ENCODE results near the gene OR8B2.
"Not testable (repeated sequence)": the region's sequence is repeated elsewhere in the genome, so short reads cannot be mapped to it uniquely, and the experiment has no call there.

The OR8B2 gene

GRCh38 chr11:124384399-124384798 lies at the start of gene OR8B2:
OR8B2 (minus strand) TSS chr11:124384499; CDS start chr11:124383343, 1,156 bp downstream.
- no peak for DNase-seq

- DNase-seq: no peak
Measured at GRCh38 chr11:124429599-124429998, 45.3 kb upstream of the OR8B2 start.

DNA sequence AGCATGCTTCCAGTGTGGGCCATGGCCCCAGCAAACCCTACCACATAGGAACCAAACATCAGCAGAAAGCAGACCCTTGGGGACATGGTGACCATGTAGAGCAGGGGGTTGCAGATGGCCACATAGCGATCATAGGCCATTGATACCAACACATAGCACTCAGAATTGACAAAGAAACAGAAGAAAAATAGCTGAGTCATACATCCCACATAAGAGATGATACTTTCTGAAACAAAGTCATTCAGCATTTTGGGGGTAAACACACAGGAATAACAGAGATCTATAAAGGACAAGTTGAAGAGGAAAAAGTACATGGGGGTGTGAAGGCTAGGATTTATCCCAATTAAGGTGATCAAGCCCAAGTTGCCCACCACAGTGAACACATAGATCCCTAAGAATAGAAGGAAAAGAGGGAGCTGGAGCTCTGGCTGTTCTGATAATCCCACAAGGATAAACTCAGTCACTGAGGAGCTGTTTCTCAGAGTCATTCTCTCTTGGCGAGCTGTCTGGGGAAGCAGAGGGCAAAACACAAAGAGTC lies 40.2 kb upstream of the OR8B2 start, which contains the start of gene OR8B4:
Gene OR8B4, minus strand, starts transcription at position 488 of the 538 bp plus-strand sequence. Its CDS starts 0 bp downstream, at position 488.
- no peak for DNase-seq

DNA sequence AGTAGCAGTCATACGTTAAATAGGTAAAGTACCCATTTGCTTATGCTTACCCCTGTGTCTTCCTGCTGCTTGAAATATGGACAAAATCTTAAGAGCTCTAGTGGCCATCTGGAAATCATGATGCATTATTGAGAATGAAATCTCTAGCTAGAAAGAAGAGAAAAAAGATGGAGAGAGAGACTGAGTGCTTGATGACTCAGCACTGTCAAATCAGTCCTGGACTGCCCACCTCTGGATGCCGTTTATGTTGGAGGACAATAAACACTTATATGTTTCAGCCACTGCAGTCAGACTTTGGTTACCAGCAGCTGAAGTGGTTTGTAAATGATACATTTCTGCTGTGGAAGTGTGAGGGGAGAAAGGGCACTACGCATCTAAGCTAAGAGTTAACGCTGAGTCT lies 36.7 kb upstream of the OR8B2 start:
- DNase-seq: no peak

- DNase-seq: no peak
Measured at GRCh38 chr11:124415356-124415923, 31.1 kb upstream of the OR8B2 start.

DNA sequence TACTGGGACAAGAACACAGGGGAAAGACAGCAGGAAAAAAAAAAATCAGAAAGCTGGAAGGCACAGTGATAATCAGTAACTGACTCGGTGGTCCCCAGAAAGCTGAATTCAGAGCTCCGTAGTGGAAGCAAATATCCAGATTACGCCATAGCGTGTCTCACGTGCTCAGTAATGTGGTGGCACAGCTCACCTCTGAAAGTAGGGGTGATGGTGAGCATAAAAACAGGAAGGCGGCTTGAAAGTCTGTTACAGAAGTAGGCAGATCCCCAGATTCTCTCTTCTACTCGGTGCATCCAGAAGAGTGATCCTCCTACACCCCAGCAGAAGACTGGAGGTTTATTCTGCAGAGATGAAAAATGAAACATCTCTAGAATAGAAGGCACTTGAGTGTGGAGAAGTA lies 25.6 kb upstream of the OR8B2 start:
- no peak for DNase-seq

GRCh38 chr11:124405581-124405980 lies 21.3 kb upstream of the OR8B2 start:
- no peak for DNase-seq

GRCh38 chr11:124403186-124403585 lies 18.9 kb upstream of the OR8B2 start:
- not testable (repeated sequence) for DNase-seq

DNA sequence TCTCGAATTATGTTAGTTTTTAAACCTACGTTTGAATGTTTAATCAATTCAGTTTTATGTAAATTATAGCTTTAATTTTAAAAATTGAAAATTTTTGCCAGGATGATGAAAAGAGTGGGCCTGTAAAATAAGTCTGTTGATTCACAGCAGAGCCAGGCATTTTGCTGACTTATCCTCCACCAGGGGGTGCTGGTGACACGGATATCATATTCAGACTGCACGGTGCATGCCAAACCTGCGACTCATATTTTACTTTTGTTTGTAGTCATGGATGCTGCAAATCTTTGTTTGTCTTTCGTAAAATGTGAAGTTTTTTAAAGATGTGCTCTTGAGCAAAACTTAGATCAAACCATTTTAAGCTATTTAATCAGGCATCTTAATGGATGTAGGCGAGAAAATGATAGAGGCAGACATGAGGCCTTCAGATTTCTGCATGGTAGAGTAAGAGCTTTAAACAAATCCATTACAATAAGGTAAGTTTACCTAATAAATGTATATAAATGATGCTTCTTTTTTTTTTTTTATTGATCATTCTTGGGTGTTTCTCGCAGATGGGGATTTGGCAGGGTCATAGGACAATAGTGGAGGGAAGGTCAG lies 18.1 kb upstream of the OR8B2 start:
- DNase-seq: peak; percentile 72

GRCh38 chr11:124398924-124399323 lies 14.6 kb upstream of the OR8B2 start, which contains the start of gene OR8B3:
OR8B3 (minus strand) TSS chr11:124399024; CDS start chr11:124397351, 1,673 bp downstream.
- DNase-seq: no peak

DNA sequence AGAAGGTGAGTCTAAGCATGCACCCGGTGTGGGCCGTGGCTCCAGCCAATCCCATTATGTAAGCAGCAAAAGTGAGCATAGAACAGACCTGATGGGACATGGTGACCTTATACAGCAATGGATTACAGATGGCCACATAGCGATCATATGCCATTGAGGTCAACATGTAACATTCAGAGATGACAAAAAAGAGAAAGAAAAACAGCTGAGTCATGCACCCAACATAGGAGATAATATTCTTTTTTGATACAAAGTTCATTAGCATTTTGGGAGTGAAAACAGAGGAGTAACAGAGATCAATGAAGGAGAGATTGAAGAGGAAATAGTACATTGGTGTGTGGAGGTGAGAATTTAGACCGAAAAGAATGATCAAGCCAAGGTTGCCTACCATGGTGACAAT lies 12.5 kb upstream of the OR8B2 start:
- not testable (repeated sequence) for DNase-seq

GRCh38 chr11:124394408-124394807 lies 10.1 kb upstream of the OR8B2 start:
- no peak for DNase-seq

- DNase-seq: not testable (repeated sequence)
Measured at GRCh38 chr11:124382857-124383256, 1.4 kb downstream of the OR8B2 start.

GRCh38 chr11:124380585-124380984 lies 3.7 kb downstream of the OR8B2 start:
- DNase-seq: no peak

DNA sequence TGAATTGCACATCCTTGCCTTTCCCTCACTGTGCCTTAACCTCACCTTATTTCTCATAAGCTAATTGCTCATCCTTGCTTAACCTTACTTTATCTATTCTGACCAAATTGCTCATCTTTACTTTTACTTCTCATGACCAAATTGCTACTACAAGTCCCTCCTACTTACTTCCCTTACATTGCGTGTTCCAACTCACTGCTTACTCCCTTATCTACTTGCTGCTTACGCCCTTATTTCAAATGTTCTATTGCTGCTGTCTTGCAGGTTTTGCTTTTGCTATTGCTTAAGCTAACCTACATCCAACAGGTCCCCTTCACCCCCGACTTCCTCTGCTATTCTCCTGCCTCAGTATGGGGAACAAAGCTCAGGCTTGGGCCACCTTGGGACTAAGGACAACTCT lies 8.0 kb downstream of the OR8B2 start:
- DNase-seq: no peak

DNA sequence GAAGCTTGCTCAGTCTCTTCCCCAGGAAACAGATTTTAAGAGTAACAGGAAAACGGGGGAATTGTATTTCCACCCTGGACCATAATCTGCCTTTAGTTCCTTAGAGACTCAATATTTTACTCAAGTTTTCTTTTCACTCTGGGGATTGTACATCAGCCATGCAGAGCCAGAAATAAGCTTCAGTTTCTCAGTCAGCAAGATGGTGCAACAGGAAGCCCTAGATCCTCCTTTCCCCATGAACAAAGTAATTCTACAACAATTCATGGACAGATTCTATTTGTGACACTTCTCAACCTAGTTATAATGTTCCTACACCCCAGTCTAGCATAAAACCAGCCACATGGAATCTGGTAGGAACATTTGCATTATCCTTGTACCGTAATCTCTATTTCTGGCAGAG lies 24.7 kb downstream of the OR8B2 start:
- no peak for DNase-seq

- no peak for DNase-seq
Measured at GRCh38 chr11:124346311-124346955, 37.9 kb downstream of the OR8B2 start.

DNA sequence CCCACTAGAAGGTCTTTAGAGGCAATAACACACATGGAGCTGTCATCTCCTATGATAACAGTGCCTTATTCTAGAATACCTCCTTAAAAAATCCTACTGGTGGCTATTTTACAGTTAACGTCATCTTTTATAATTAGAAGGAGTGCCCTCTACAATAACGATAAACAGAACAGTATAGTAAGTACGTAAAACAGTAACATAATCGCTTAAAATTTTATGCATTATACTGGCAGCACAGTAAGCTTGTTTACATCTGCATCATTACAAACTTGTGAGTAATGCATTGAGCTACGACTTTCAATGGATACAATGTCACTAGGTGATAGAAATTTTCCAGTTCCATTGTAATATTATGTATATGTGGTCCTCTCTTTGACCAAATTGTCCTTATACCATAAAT lies 40.0 kb downstream of the OR8B2 start:
- no peak for DNase-seq

- DNase-seq: no peak
Measured at GRCh38 chr11:124340142-124340447, 44.2 kb downstream of the OR8B2 start.

DNA sequence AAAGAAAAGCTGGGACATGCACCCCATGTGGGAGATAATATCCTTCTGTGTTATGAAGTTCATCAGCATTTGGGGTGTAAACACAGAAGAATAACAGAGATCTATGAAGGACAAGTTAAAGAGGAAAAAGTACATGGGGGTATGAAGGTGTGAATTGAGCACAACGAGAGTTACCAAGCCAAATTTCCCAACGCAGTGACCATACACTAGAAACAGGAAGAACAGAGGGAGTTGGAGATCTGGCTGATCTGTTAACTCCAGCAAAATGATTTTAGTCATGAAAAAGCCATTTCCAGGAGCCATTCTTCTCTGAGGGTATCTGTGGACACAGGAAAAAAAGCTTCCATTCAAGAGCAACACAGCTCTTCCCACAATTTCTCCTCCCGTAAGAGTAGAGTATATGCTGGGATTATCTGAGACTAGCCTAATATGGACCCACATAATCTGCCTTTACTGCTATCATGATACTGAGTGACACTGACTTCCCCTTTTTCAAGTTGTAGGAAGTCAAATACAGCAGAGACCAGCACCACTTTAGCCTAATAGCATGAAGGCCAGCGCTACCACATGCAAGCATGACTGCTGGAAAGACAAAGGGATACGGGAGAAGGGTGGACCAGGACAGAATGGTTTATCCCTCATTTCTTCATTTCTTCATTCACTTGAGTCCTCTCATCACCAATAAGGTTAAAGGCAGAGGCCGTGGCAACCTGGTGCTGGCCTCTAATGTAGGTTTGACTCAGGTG lies 44.7 kb downstream of the OR8B2 start:
- no peak for DNase-seq

Measured in stimulated activated CD8-positive, alpha-beta memory T cell treated with anti-CD3 and anti-CD28 coated beads, Interleukin-4, amount 100 ng/mL, for 48 hours (primary cell).